A549 (cell line): ENCODE data around the gene CD300A. TPM values are rescaled to one million over a fixed set of nuclear protein-coding genes. Genes with fewer than 3 reads are reported as not detected.

Experiments
- ATAC-seq, 2 experiments: fragments of 200-7000 bp in 1 of 2; fragments of >200 bp in 1 of 2; cut with Nextera tagmentation in 1 of 2; cut with Tn5 transposase in 1 of 2; 3 replicates each; pipeline versions ENCODE4 v1.8.0 to v1.9.1; 2018 to 2020; ENCODE audit warnings: mild to moderate bottlenecking in 1 of 2, moderate library complexity in 1 of 2
- CTCF ChIA-PET: fragments of 300-600 bp; sonication (Branson Sonifier 250); formaldehyde crosslinking; extraction: SDS; loops from one replicate; lab custom pipeline; 2021; ENCODE audit warnings: antibody characterized with exemption, inconsistent platforms; lab: Yijun Ruan, JAX
- POLR2A ChIA-PET: fragments of 350-600 bp; formaldehyde crosslinking; extraction: SDS; loops from one replicate; lab custom pipeline; 2021; ENCODE audit warnings: antibody characterized with exemption, inconsistent platforms; lab: Yijun Ruan, JAX
- DNase-seq, 2 experiments: peaks; one replicate each; pipeline versions ENCODE4 v3.0.0 to v3.0.0-alpha.2; 2011 to 2016; ENCODE audit warnings: low read depth in 1 of 2, low spot score in 1 of 2
- FAIRE-seq: peaks from 2 replicates; lab custom pipeline; 2011; peaks lifted over from hg19 to GRCh38; lab: Jason Lieb, UNC
- H3K27ac ChIP-seq, 2 experiments: fragments of >200 bp; sonication (Bioruptor Twin); formaldehyde crosslinking; 3 replicates each; pipeline ENCODE4 v1.5.1; 2016 to 2017
- H3K4me1 ChIP-seq: fragments of >200 bp; sonication (Bioruptor Twin); formaldehyde crosslinking; 3 replicates; pipeline ENCODE4 v1.6.1; 2016
- H3K4me2 ChIP-seq: fragments of >200 bp; sonication (Bioruptor Twin); formaldehyde crosslinking; 3 replicates; pipeline ENCODE4 v1.6.1; 2016
- H3K4me3 ChIP-seq: fragments of >200 bp; sonication (Bioruptor Twin); formaldehyde crosslinking; 3 replicates; pipeline ENCODE4 v1.5.1; 2016
- H3K9me3 ChIP-seq: fragments of >200 bp; sonication (Bioruptor Twin); formaldehyde crosslinking; 3 replicates; pipeline ENCODE4 v1.6.1; 2016
- ATOH8 ChIP-seq: fragments of 250-450 bp; sonication (Bioruptor Pico); IDR thresholded peaks from 2 replicates; pipeline ENCODE4 v1.5.0; 2020; ENCODE audit warnings: low read depth, mild to moderate bottlenecking, moderate library complexity
- ELK1 ChIP-seq: fragments of 150-350 bp; IDR thresholded peaks from 2 replicates; pipeline ENCODE4 v1.6.1; 2014; ENCODE audit warnings: low read depth, mild to moderate bottlenecking, low read length
- FOSB ChIP-seq: fragments of 250-450 bp; sonication (Bioruptor Pico); IDR thresholded peaks from 2 replicates; pipeline ENCODE4 v1.5.0; 2020; ENCODE audit warnings: mild to moderate bottlenecking, moderate library complexity
- FOSL2 ChIP-seq, 2 experiments: fragments of 450-650 bp in 1 of 2; fragments of >200 bp in 1 of 2; sonication (Bioruptor Twin) in 1 of 2; formaldehyde crosslinking; IDR thresholded peaks; 2 replicates each; pipeline versions ENCODE4 v1.5.0 to v1.6.1; 2016 to 2020; ENCODE audit warnings: mild to moderate bottlenecking in 1 of 2, moderate library complexity in 1 of 2
- FOXS1 ChIP-seq: fragments of 250-450 bp; sonication (Bioruptor Pico); IDR thresholded peaks from 2 replicates; pipeline ENCODE4 v1.5.0; 2020; ENCODE audit warnings: mild to moderate bottlenecking, moderate library complexity
- GATA3 ChIP-seq: IDR thresholded peaks from 2 replicates; pipeline ENCODE4 v1.6.1; 2012; ENCODE audit warnings: borderline replicate concordance
- HDAC2 ChIP-seq: fragments of 200-600 bp; sonication (generic); IDR thresholded peaks from 2 replicates; pipeline ENCODE4 v1.6.1; 2016
- HOXA7 ChIP-seq: fragments of 250-450 bp; sonication (Bioruptor Pico); IDR thresholded peaks from 2 replicates; pipeline ENCODE4 v1.5.0; 2020; ENCODE audit warnings: mild to moderate bottlenecking, moderate library complexity
- HOXB13 ChIP-seq: fragments of 250-450 bp; sonication (Bioruptor Pico); IDR thresholded peaks from 2 replicates; pipeline ENCODE4 v1.5.0; 2020; ENCODE audit warnings: low read depth, mild to moderate bottlenecking, moderate library complexity
- HOXB5 ChIP-seq: fragments of 250-450 bp; sonication (Bioruptor Pico); IDR thresholded peaks from 2 replicates; pipeline ENCODE4 v1.5.0; 2020; ENCODE audit warnings: mild to moderate bottlenecking, moderate library complexity
- JUN ChIP-seq, 2 experiments: fragments of >200 bp; sonication (Bioruptor Twin); formaldehyde crosslinking; IDR thresholded peaks; 2 replicates in 1 of 2; 3 replicates in 1 of 2; pipeline ENCODE4 v1.6.1; 2016 to 2017
- JUNB ChIP-seq: fragments of >200 bp; sonication (Bioruptor Twin); formaldehyde crosslinking; IDR thresholded peaks from 2 replicates; pipeline ENCODE4 v1.6.1; 2016
- KDM1A ChIP-seq: fragments of 200-600 bp; sonication (generic); IDR thresholded peaks from 2 replicates; pipeline ENCODE4 v1.6.1; 2016; ENCODE audit warnings: low read depth, mild to moderate bottlenecking
- MAFK ChIP-seq: fragments of 450-650 bp; IDR thresholded peaks from 2 replicates; pipeline ENCODE4 v1.6.1; 2014; ENCODE audit not compliant: partially characterized antibody
- MAZ ChIP-seq: fragments of 150-350 bp; IDR thresholded peaks from 2 replicates; pipeline ENCODE4 v1.6.1; 2014; ENCODE audit warnings: antibody characterized with exemption, low read depth, low read length, borderline replicate concordance
- MYC ChIP-seq: IDR thresholded peaks from 2 replicates; pipeline ENCODE4 v1.6.1; 2012; ENCODE audit warnings: mild to moderate bottlenecking, inconsistent platforms, low read length, improper control_type of control experiment, borderline replicate concordance
- NFE2L2 ChIP-seq: fragments of 150-350 bp; conservative IDR thresholded peaks from 2 replicates; pipeline ENCODE4 v1.6.1; 2014; ENCODE audit warnings: low read length
- NPAS2 ChIP-seq: fragments of 250-450 bp; sonication (Bioruptor Pico); IDR thresholded peaks from 2 replicates; pipeline ENCODE4 v1.8.0; 2022; ENCODE audit warnings: mild to moderate bottlenecking, moderate library complexity, borderline replicate concordance
- NR3C1 ChIP-seq: fragments of >200 bp; sonication (Bioruptor Twin); formaldehyde crosslinking; IDR thresholded peaks from 3 replicates; pipeline ENCODE4 v1.6.1; 2017
- PBX3 ChIP-seq: IDR thresholded peaks from 2 replicates; pipeline ENCODE4 v1.6.1; 2012
- PHF8 ChIP-seq: fragments of 200-600 bp; sonication (generic); IDR thresholded peaks from 2 replicates; pipeline ENCODE4 v1.6.1; 2016; ENCODE audit warnings: low read depth, mild to moderate bottlenecking, antibody characterized with exemption, moderate library complexity, borderline replicate concordance
- POLR2A ChIP-seq: IDR thresholded peaks from 2 replicates; pipeline ENCODE4 v1.6.1; 2012; ENCODE audit warnings: mild to moderate bottlenecking, low read length
- RAD21 ChIP-seq, 2 experiments: fragments of >200 bp in 1 of 2; sonication (Bioruptor Twin) in 1 of 2; formaldehyde crosslinking in 1 of 2; IDR thresholded peaks in 1 of 2; conservative IDR thresholded peaks in 1 of 2; 2 replicates in 1 of 2; 3 replicates in 1 of 2; pipeline ENCODE4 v1.6.1; 2012 to 2018; ENCODE audit warnings: inconsistent platforms in 1 of 2
- RARB ChIP-seq: fragments of 250-450 bp; sonication (Bioruptor Pico); IDR thresholded peaks from 2 replicates; pipeline ENCODE4 v1.8.0; 2021; ENCODE audit warnings: mild to moderate bottlenecking, moderate library complexity
- REST ChIP-seq: fragments of 200-600 bp; sonication (generic); IDR thresholded peaks from 2 replicates; pipeline ENCODE4 v1.6.1; 2016; ENCODE audit warnings: antibody characterized with exemption, mild to moderate bottlenecking, moderate library complexity
- SREBF2 ChIP-seq: fragments of 450-650 bp; IDR thresholded peaks from 2 replicates; pipeline ENCODE4 v1.6.1; 2014; ENCODE audit warnings: mild to moderate bottlenecking, moderate library complexity
- USF2 ChIP-seq: fragments of 450-650 bp; IDR thresholded peaks from 2 replicates; pipeline ENCODE4 v1.6.1; 2014; ENCODE audit warnings: antibody characterized with exemption
- ZSCAN20 ChIP-seq: fragments of 250-450 bp; sonication (Bioruptor Pico); IDR thresholded peaks from 2 replicates; pipeline ENCODE4 v1.8.0; 2022; ENCODE audit warnings: mild to moderate bottlenecking, moderate library complexity
- WGBS: methylation state at CpG from one replicate; pipeline ENCODE4 v1.1.6; 2017; ENCODE audit errors: missing lambda C conversion rate; 5-methylcytosine and 5-hydroxymethylcytosine counted together
- polyA plus RNA-seq, 4 experiments: library from polyadenylated mRNA; depleted of rRNA in 3 of 4; stranded (reverse); fragments of >200 nt; fragmentation: RNase III in 1 of 4; extraction: RNeasy Plus Mini Kit Qiagen cat#74134 plus additional on column Dnase treatment in 1 of 4; gene quantifications; 2 replicates in 3 of 4; 3 replicates in 1 of 4; pipeline ENCODE4 v1.2.3, GENCODE V29; 2011 to 2017

Gene CD300A
- polyA plus RNA-seq, 2 of the 4 experiments (the other 2 are of a cell fraction): not detected

GRCh38 chr17:74478420-74479100 is 12.1 kb downstream of the CD300A start:
- ATAC-seq (no peak), FAIRE-seq (no peak), DNase-seq (no peak)
- H3K4me1 ChIP-seq: no peaks in the 10 kb centered on the region
- H3K4me3 ChIP-seq: no peak overlapping the region
- H3K27ac ChIP-seq: no peak overlapping the region
- no peak overlapping the region for H3K4me2 ChIP-seq
- 40% methylated on average over 6 of the region's 6 CpGs for WGBS
- no peak for TF ChIP-seq ZSCAN20 (CRISPR knock-in tag)
- TF ChIP-seq NPAS2 (CRISPR knock-in tag): no peak
- no peak for TF ChIP-seq MAZ
- no peak for TF ChIP-seq RARB (CRISPR knock-in tag)
- no peak for TF ChIP-seq JUNB
- TF ChIP-seq USF2: no peak
- no peak for TF ChIP-seq FOSB (CRISPR knock-in tag)
- TF ChIP-seq HOXA7 (CRISPR knock-in tag): no peak
- TF ChIP-seq FOSL2 (IDR thresholded peaks at IDR 0.05): no peak
- TF ChIP-seq FOSL2 (CRISPR knock-in tag; IDR thresholded peaks at IDR 0.05): no peak
- no peak for TF ChIP-seq FOXS1 (CRISPR knock-in tag)
- TF ChIP-seq GATA3: no peak
- TF ChIP-seq JUN (IDR thresholded peaks at IDR 0.05): no peak
- no peak for TF ChIP-seq RAD21 (conservative IDR thresholded peaks at IDR 0.05 in 1 of 2, IDR thresholded peaks at IDR 0.05 in 1 of 2)
- TF ChIP-seq NR3C1: no peak
- TF ChIP-seq HOXB13 (CRISPR knock-in tag): no peak
- TF ChIP-seq ATOH8 (CRISPR knock-in tag): no peak
- peaks cover 23% of the 10 kb centered on the region for H3K9me3 ChIP-seq
- ChIA-PET POLR2A (no interaction called here), CTCF (interaction anchor here (0.6 to 4.0 kb wide), 12 partner anchors 9 to 301 kb away, joined by 3 to 25 read pairs (median 4); partner anchors contain the start of gene CD300LB)

GRCh38 chr17:74480290-74480689 is 13.9 kb downstream of the CD300A start:
- no peak overlapping the region for H3K27ac ChIP-seq
- H3K4me2 ChIP-seq: no peak overlapping the region
- H3K9me3 ChIP-seq: peaks cover 15% of the 10 kb centered on the region
- ATAC-seq: peak in 1 of 2 experiments; percentile 31; a peak in 3 of 6 replicates
- FAIRE-seq: no peak
- no peak for DNase-seq
- no peaks in the 10 kb centered on the region for H3K4me1 ChIP-seq
- POLR2A ChIA-PET: no interaction called here
- no peak for TF ChIP-seq RAD21 (conservative IDR thresholded peaks at IDR 0.05 in 1 of 2, IDR thresholded peaks at IDR 0.05 in 1 of 2)
- no peak for TF ChIP-seq PHF8
- TF ChIP-seq HDAC2: no peak
- no peak for TF ChIP-seq PBX3
- no peak for TF ChIP-seq MAFK
- TF ChIP-seq KDM1A: no peak
- CTCF ChIA-PET: interaction anchor here (0.8 to 4.0 kb wide), 9 partner anchors 72 to 257 kb away, joined by 3 to 25 read pairs (median 4); partner anchors contain the start of gene RAB37
- 20% methylated on average over 8 of the region's 8 CpGs for WGBS
- no peak overlapping the region for H3K4me3 ChIP-seq

GRCh38 chr17:74481621-74482020 is 15.2 kb downstream of the CD300A start:
- no peak for DNase-seq
- WGBS: 21% methylated on average over 7 of the region's 7 CpGs
- POLR2A ChIA-PET: no interaction called here
- FAIRE-seq: no peak
- Histone ChIP-seq H3K27ac (no peak overlapping the region), H3K4me3 (no peak overlapping the region), H3K9me3 (peaks cover 2% of the 10 kb centered on the region; the same call in 2 of the 3 replicates), H3K4me1 (no peaks in the 10 kb centered on the region), H3K4me2 (no peak overlapping the region)
- CTCF ChIA-PET: interaction anchor here (1.0 to 5.0 kb wide), 8 partner anchors 12 to 183 kb away, joined by 3 to 36 read pairs (median 6); partner anchors contain the start of gene BTBD17
- peak in 1 of 2 experiments; percentile 11; a peak in 1 of 6 replicates for ATAC-seq
- TF ChIP-seq NFE2L2: no peak
- TF ChIP-seq SREBF2: no peak
- no peak for TF ChIP-seq REST
- TF ChIP-seq JUN (IDR thresholded peaks at IDR 0.05): no peak
- TF ChIP-seq HOXB5 (CRISPR knock-in tag): no peak
- no peak for TF ChIP-seq ELK1
- no peak for TF ChIP-seq MYC
- TF ChIP-seq POLR2A: no peak
